Measurements from ENCODE around the gene NIPAL3.
A peak's percentile ranks its signal among the peaks of the same experiment; 100 is the strongest.
"Not testable (repeated sequence)": the region's sequence is repeated elsewhere in the genome, so short reads cannot be mapped to it uniquely, and the experiment has no call there.

Gene NIPAL3

GRCh38 chr1:24493785-24494184 is 78.2 kb downstream of the NIPAL3 start:
- no peak for DNase-seq

- no peak for DNase-seq
Observed at GRCh38 chr1:24498589-24498988, 83.0 kb downstream of the NIPAL3 start.

GRCh38 chr1:24500448-24501048 is 84.9 kb downstream of the NIPAL3 start:
- no peak for DNase-seq

GRCh38 chr1:24501371-24502064 is 85.9 kb downstream of the NIPAL3 start:
- DNase-seq, result peak; percentile 80

GRCh38 chr1:24502065-24502708 is 86.6 kb downstream of the NIPAL3 start:
- DNase-seq, result peak; percentile 71

GRCh38 chr1:24502709-24503058 is 87.1 kb downstream of the NIPAL3 start, which contains the start of gene RCAN3:
TSS of gene RCAN3 (plus strand) at chr1:24502836. CDS start at chr1:24514373, 11,537 bp downstream.
- DNase-seq, result peak; percentile 93

GRCh38 chr1:24503059-24503751 is 87.6 kb downstream of the NIPAL3 start:
- DNase-seq, result no peak

GRCh38 chr1:24503870-24504523 is 88.4 kb downstream of the NIPAL3 start:
- DNase-seq, result no peak

- no peak for DNase-seq
Observed at GRCh38 chr1:24504560-24504959, 89.0 kb downstream of the NIPAL3 start.

- DNase-seq, result no peak
Observed at GRCh38 chr1:24505816-24506215, 90.2 kb downstream of the NIPAL3 start.

- no peak for DNase-seq
Observed at GRCh38 chr1:24506691-24507381, 91.2 kb downstream of the NIPAL3 start.

GRCh38 chr1:24507405-24507804 is 91.8 kb downstream of the NIPAL3 start:
- DNase-seq, result no peak

GRCh38 chr1:24508911-24509310 is 93.3 kb downstream of the NIPAL3 start:
- no peak for DNase-seq

- DNase-seq, result no peak
Observed at GRCh38 chr1:24513706-24514105, 98.1 kb downstream of the NIPAL3 start.

GRCh38 chr1:24514946-24515345 is 99.3 kb downstream of the NIPAL3 start:
- no peak for DNase-seq

GRCh38 chr1:24515671-24516209 is 100.1 kb downstream of the NIPAL3 start:
- DNase-seq, result peak; percentile 43

GRCh38 chr1:24516506-24516905 is 100.9 kb downstream of the NIPAL3 start:
- no peak for DNase-seq

- no peak for DNase-seq
Observed at GRCh38 chr1:24517898-24518297, 102.3 kb downstream of the NIPAL3 start.

- DNase-seq, result not testable (repeated sequence)
Observed at GRCh38 chr1:24520282-24520681, 104.7 kb downstream of the NIPAL3 start.

Data from hematopoietic multipotent progenitor cell treated with erythropoietin and hydrocortisone succinate and interleukin-3 and kit ligand, for 6 days (in vitro differentiated cells).